Liver (tissue), 9 donors: ENCODE data around the gene FUT9. TPM values are rescaled to one million over a fixed set of nuclear protein-coding genes. Genes with fewer than 3 reads are reported as not detected.

Experiments
- DNase-seq: peaks from one replicate; pipeline ENCODE4 v3.0.0-alpha.2; 2017; ENCODE audit warnings: low spot score
- H3K27ac ChIP-seq, 2 donors: one replicate each; pipeline ENCODE4 v1.7.0; 2013; ENCODE audit warnings: inconsistent platforms in 2 of 2, low read length in 2 of 2, control low read depth in 1 of 2, low read depth in 1 of 2, mild to moderate bottlenecking in 1 of 2
- H3K27me3 ChIP-seq, 4 donors: one replicate each; pipeline versions ENCODE4 v1.6.1 to v1.7.0; 2013; ENCODE audit warnings: low read length in 3 of 4, inconsistent platforms in 1 of 4, mild to moderate bottlenecking in 1 of 4, moderate library complexity in 1 of 4; ENCODE audit not compliant: control insufficient read depth in 4 of 4, insufficient read depth in 4 of 4
- H3K36me3 ChIP-seq, 4 donors: one replicate each; pipeline versions ENCODE4 v1.6.1 to v1.7.0; 2013; ENCODE audit warnings: low read length in 3 of 4, mild to moderate bottlenecking in 3 of 4, low read depth in 1 of 4, moderate library complexity in 1 of 4; ENCODE audit not compliant: control insufficient read depth in 4 of 4, insufficient read depth in 3 of 4
- H3K4me1 ChIP-seq, 4 donors: one replicate each; pipeline versions ENCODE4 v1.6.1 to v1.7.0; 2013; ENCODE audit warnings: low read length in 3 of 4, mild to moderate bottlenecking in 3 of 4, moderate library complexity in 1 of 4; ENCODE audit not compliant: control insufficient read depth in 4 of 4, insufficient read depth in 4 of 4
- H3K4me3 ChIP-seq, 3 donors: one replicate each; pipeline versions ENCODE4 v1.6.1 to v1.7.0; 2013; ENCODE audit warnings: low read length in 3 of 3, control low read depth in 1 of 3, low read depth in 1 of 3, mild to moderate bottlenecking in 1 of 3
- H3K9ac ChIP-seq, 2 donors: one replicate each; pipeline ENCODE4 v1.7.0; 2013; ENCODE audit warnings: low read length in 2 of 2, mild to moderate bottlenecking in 2 of 2, moderate library complexity in 2 of 2, control low read depth in 1 of 2, low read depth in 1 of 2
- H3K9me3 ChIP-seq, 4 donors: one replicate each; pipeline versions ENCODE4 v1.6.1 to v1.7.0; 2013; ENCODE audit warnings: low read length in 3 of 4; ENCODE audit not compliant: control insufficient read depth in 4 of 4
- ATF3 ChIP-seq: IDR thresholded peaks from 2 replicates; pipeline ENCODE4 v1.6.1; 2016; ENCODE audit warnings: antibody characterized with exemption
- CTCF ChIP-seq: fragments of 150-350 bp; IDR thresholded peaks from 2 replicates; pipeline ENCODE4 v1.5.1; 2017; ENCODE audit warnings: improper control_type of control experiment, low read depth, low read length; ENCODE audit not compliant: missing input control
- EGR1 ChIP-seq, 2 donors: IDR thresholded peaks; 2 replicates each; pipeline ENCODE4 v1.6.1; 2016 to 2018; ENCODE audit warnings: antibody characterized with exemption in 2 of 2, low read depth in 2 of 2
- FOXA1 ChIP-seq: IDR thresholded peaks from 2 replicates; pipeline ENCODE4 v1.6.1; 2016; ENCODE audit warnings: antibody characterized with exemption
- GABPA ChIP-seq, 2 donors: IDR thresholded peaks in 1 of 2; conservative IDR thresholded peaks in 1 of 2; 2 replicates each; pipeline ENCODE4 v1.6.1; 2016; ENCODE audit warnings: antibody characterized with exemption in 2 of 2, mild to moderate bottlenecking in 1 of 2, moderate library complexity in 1 of 2
- HNF4A ChIP-seq, 2 donors: conservative IDR thresholded peaks; 2 replicates each; pipeline ENCODE4 v1.6.1; 2016; ENCODE audit warnings: antibody characterized with exemption in 2 of 2, mild to moderate bottlenecking in 2 of 2
- HNF4G ChIP-seq: IDR thresholded peaks from 2 replicates; pipeline ENCODE4 v1.6.1; 2016; ENCODE audit warnings: antibody characterized with exemption
- JUND ChIP-seq, 2 donors: IDR thresholded peaks; 2 replicates each; pipeline ENCODE4 v1.6.1; 2016; ENCODE audit warnings: antibody characterized with exemption in 2 of 2
- MAX ChIP-seq: IDR thresholded peaks from 2 replicates; pipeline ENCODE4 v1.6.1; 2016; ENCODE audit warnings: antibody characterized with exemption
- NR2F2 ChIP-seq: IDR thresholded peaks from 2 replicates; pipeline ENCODE4 v1.6.1; 2016; ENCODE audit warnings: antibody characterized with exemption
- REST ChIP-seq: IDR thresholded peaks from 2 replicates; pipeline ENCODE4 v1.6.1; 2016; ENCODE audit warnings: antibody characterized with exemption, mild to moderate bottlenecking
- RXRA ChIP-seq, 2 donors: IDR thresholded peaks; 2 replicates each; pipeline ENCODE4 v1.6.1; 2017 to 2018; ENCODE audit warnings: antibody characterized with exemption in 2 of 2, mild to moderate bottlenecking in 1 of 2
- SP1 ChIP-seq: IDR thresholded peaks from 2 replicates; pipeline ENCODE4 v1.6.1; 2018; ENCODE audit warnings: antibody characterized with exemption, mild to moderate bottlenecking
- TAF1 ChIP-seq: conservative IDR thresholded peaks from 2 replicates; pipeline ENCODE4 v1.6.1; 2016; ENCODE audit warnings: antibody characterized with exemption, mild to moderate bottlenecking
- YY1 ChIP-seq: IDR thresholded peaks from 2 replicates; pipeline ENCODE4 v1.6.1; 2016; ENCODE audit warnings: antibody characterized with exemption, mild to moderate bottlenecking
- ZBTB33 ChIP-seq: IDR thresholded peaks from 2 replicates; pipeline ENCODE4 v1.6.1; 2016; ENCODE audit warnings: antibody characterized with exemption
- WGBS: extraction: QIAGEN DNeasy Blood & Tissue Kit; methylation state at CpG from one replicate; pipeline ENCODE4 v1.1.7; 2013; 5-methylcytosine and 5-hydroxymethylcytosine counted together
- polyA plus RNA-seq, 2 donors: library from polyadenylated mRNA; stranded (reverse) in 1 of 2; unstranded in 1 of 2; fragments of 200-250 nt in 1 of 2; fragments of >200 nt in 1 of 2; fragmentation: Nextera tagmentation in 1 of 2; extraction: Ambion mirVana in 1 of 2; gene quantifications; one replicate each; pipeline versions ENCODE4 v1.2.1 to v1.2.3, GENCODE V29; 2013 to 2015
- total RNA-seq, 2 donors: library from RNA; depleted of rRNA; stranded (reverse); fragments of >200 nt; gene quantifications; one replicate each; pipeline ENCODE4 v1.2.3, GENCODE V29; 2014
- donor health status: healthy.
- donor health status: healthy.
- donor health status: healthy.
- donor health status: healthy.
- donor health status: healthy.

Gene FUT9
- total and polyA plus RNA-seq, 4 donors, result not detected

- Histone ChIP-seq H3K9me3 (no peaks in the 10 kb centered on the region), H3K4me3 (no peak overlapping the region), H3K36me3 (no peaks in the 10 kb centered on the region), H3K9ac (no peak overlapping the region), H3K27me3 (no peaks in the 10 kb centered on the region), H3K27ac (no peak overlapping the region), H3K4me1 (no peaks in the 10 kb centered on the region)
- DNase-seq, result no peak
- no peak for TF ChIP-seq TAF1
- TF ChIP-seq MAX, result no peak
- WGBS, result 60% methylated on average over 3 of the region's 3 CpGs
Observed at GRCh38 chr6:96236471-96236870, 220.7 kb downstream of the FUT9 start.

GRCh38 chr6:96237638-96238347 lies 222.0 kb downstream of the FUT9 start:
- no peaks in the 10 kb centered on the region for H3K4me1 ChIP-seq
- no peaks in the 10 kb centered on the region for H3K36me3 ChIP-seq
- no peak overlapping the region for H3K9ac ChIP-seq
- WGBS, result 49% methylated on average over 3 of the region's 3 CpGs
- TF ChIP-seq ATF3, result no peak
- no peak for TF ChIP-seq RXRA (IDR thresholded peaks at IDR 0.05)
- TF ChIP-seq SP1, result no peak
- no peak for TF ChIP-seq TAF1
- TF ChIP-seq YY1, result no peak
- TF ChIP-seq ZBTB33, result no peak
- H3K4me3 ChIP-seq, result no peak overlapping the region
- no peak for DNase-seq
- no peaks in the 10 kb centered on the region for H3K27me3 ChIP-seq
- H3K27ac ChIP-seq, result no peak overlapping the region
- no peaks in the 10 kb centered on the region for H3K9me3 ChIP-seq

GRCh38 chr6:96246563-96246962 lies 230.8 kb downstream of the FUT9 start:
- H3K36me3 ChIP-seq, result no peaks in the 10 kb centered on the region
- H3K27ac ChIP-seq, result no peak overlapping the region
- H3K9me3 ChIP-seq, result no peaks in the 10 kb centered on the region
- H3K4me3 ChIP-seq, result no peak overlapping the region
- no peak for DNase-seq
- WGBS, result 72% methylated on average over 2 of the region's 2 CpGs
- no peak overlapping the region for H3K9ac ChIP-seq
- no peaks in the 10 kb centered on the region for H3K4me1 ChIP-seq
- H3K27me3 ChIP-seq, result no peaks in the 10 kb centered on the region
- TF ChIP-seq GABPA (IDR thresholded peaks at IDR 0.05 in 1 of 2, conservative IDR thresholded peaks at IDR 0.05 in 1 of 2) (no peak), FOXA1 (no peak), TAF1 (no peak), ZBTB33 (no peak), ATF3 (no peak), EGR1 (IDR thresholded peaks at IDR 0.05; ENCODE audit: low read depth in 2 of 2) (no peak), SP1 (no peak), NR2F2 (no peak), REST (no peak), CTCF (no peak), MAX (no peak), HNF4G (no peak), HNF4A (conservative IDR thresholded peaks at IDR 0.05) (no peak), JUND (IDR thresholded peaks at IDR 0.05) (no peak), YY1 (no peak), RXRA (IDR thresholded peaks at IDR 0.05) (no peak)
